PC-3 (cell line): Measurements from ENCODE around the gene LINGO1. TPM values are rescaled to one million over a fixed set of nuclear protein-coding genes. Genes with fewer than 3 reads are reported as not detected.

ENCODE experiments used
- ATAC-seq: fragments of 200-7000 bp; cut with Tn5 transposase; 2 replicates; pipeline ENCODE4 v1.9.1; 2020; ENCODE audit warnings: mild to moderate bottlenecking, moderate library complexity
- BruUV-seq: library from RNA; stranded (reverse); fragments of 400-500 nt; replicated peaks from 2 replicates; lab custom pipeline; 2021; lab: Mats Ljungman, UMichigan
- CTCF ChIA-PET: fragments of 300-600 bp; sonication (Branson Sonifier 250); formaldehyde crosslinking; loops from one replicate; lab custom pipeline; 2022; ENCODE audit warnings: antibody characterized with exemption; lab: Charles Lee
- POLR2A ChIA-PET: fragments of 300-600 bp; sonication (Branson Sonifier 250); formaldehyde crosslinking; loops from one replicate; lab custom pipeline; 2022; ENCODE audit warnings: antibody characterized with exemption; ENCODE audit not compliant: unreplicated experiment; lab: Charles Lee
- DNase-seq: peaks from one replicate; pipeline ENCODE4 v3.0.0-alpha.2; 2015
- H2AFZ ChIP-seq: fragments of 300-600 bp; sonication (generic); 2 replicates; pipeline ENCODE4 v1.6.0; 2016; ENCODE audit warnings: antibody characterized with exemption, low read length
- H3F3A ChIP-seq: fragments of 300-600 bp; sonication (generic); one replicate; pipeline ENCODE4 v1.6.0; 2017; ENCODE audit warnings: antibody characterized with exemption, low read length, control low read depth, mild to moderate bottlenecking; ENCODE audit not compliant: unreplicated experiment
- H3K27ac ChIP-seq: fragments of 300-600 bp; sonication (generic); 2 replicates; pipeline ENCODE4 v1.5.1; 2016; ENCODE audit warnings: mild to moderate bottlenecking, low read length
- H3K27me3 ChIP-seq: fragments of 300-600 bp; sonication (generic); 2 replicates; pipeline ENCODE4 v1.6.1; 2016; ENCODE audit warnings: low read length, mixed read lengths
- H3K36me3 ChIP-seq: fragments of 300-600 bp; sonication (generic); 2 replicates; pipeline ENCODE4 v1.6.1; 2016; ENCODE audit warnings: low read depth, mixed run types, low read length, mixed read lengths
- H3K4me1 ChIP-seq: fragments of 300-600 bp; sonication (generic); 2 replicates; pipeline ENCODE4 v1.5.1; 2016; ENCODE audit warnings: low read length; ENCODE audit not compliant: insufficient read depth
- H3K4me2 ChIP-seq: fragments of 300-600 bp; sonication (generic); 2 replicates; pipeline ENCODE4 v1.6.0; 2016; ENCODE audit warnings: low read length
- H3K4me3 ChIP-seq: fragments of 300-600 bp; sonication (generic); 2 replicates; pipeline ENCODE4 v1.5.1; 2016; ENCODE audit warnings: mild to moderate bottlenecking, low read length, mixed read lengths
- H3K79me2 ChIP-seq: fragments of 300-600 bp; sonication (generic); 2 replicates; pipeline ENCODE4 v1.6.1; 2017; ENCODE audit warnings: low read length, mixed read lengths
- H3K9ac ChIP-seq: fragments of 300-600 bp; sonication (generic); 2 replicates; pipeline ENCODE4 v1.6.0; 2016; ENCODE audit warnings: mild to moderate bottlenecking, low read length
- H3K9me2 ChIP-seq: fragments of 300-600 bp; sonication (generic); replicated peaks from 2 replicates; pipeline ENCODE4 v1.6.1; 2016; ENCODE audit warnings: mixed run types, low read length, mixed read lengths
- H3K9me3 ChIP-seq: fragments of 300-600 bp; sonication (generic); 2 replicates; pipeline ENCODE4 v1.6.1; 2016; ENCODE audit warnings: low read length, mixed read lengths
- H4K20me1 ChIP-seq: fragments of 300-600 bp; sonication (generic); 2 replicates; pipeline ENCODE4 v1.6.1; 2016; ENCODE audit warnings: low read length, mixed read lengths
- CTCF ChIP-seq: fragments of 300-600 bp; sonication (generic); conservative IDR thresholded peaks from 2 replicates; pipeline ENCODE4 v1.5.1; 2017; ENCODE audit warnings: antibody characterized with exemption, low read depth, mild to moderate bottlenecking, low read length
- EZH2 ChIP-seq: fragments of 300-600 bp; sonication (generic); IDR thresholded peaks from one replicate; pipeline ENCODE4 v1.6.1; 2017; ENCODE audit warnings: antibody characterized with exemption, mild to moderate bottlenecking, low read length; ENCODE audit not compliant: unreplicated experiment
- EZH2phosphoT487 ChIP-seq: fragments of 300-600 bp; sonication (generic); IDR thresholded peaks from 2 replicates; pipeline ENCODE4 v1.6.1; 2018; ENCODE audit warnings: mild to moderate bottlenecking, antibody characterized with exemption, low read length, borderline replicate concordance
- intact Hi-C: fragments of 100-400 bp; cut with micrococcal nuclease; formaldehyde crosslinking; loops from 2 replicates; pipeline ENCODE4 v1.9.0; 2023
- total RNA-seq: library from RNA; depleted of rRNA; stranded (reverse); fragments of >200 nt; gene quantifications from 2 replicates; pipeline ENCODE4 v1.2.3, GENCODE V29; 2014

Gene LINGO1
- total RNA-seq, 1 experiment from 2014 or later, result not detected

- Histone ChIP-seq H3K4me3 (no peak overlapping the region), H3K27me3 (no peaks in the 10 kb centered on the region), H3K9me2 (no peaks in the 10 kb centered on the region), H3K79me2 (no peaks in the 10 kb centered on the region), H3F3A (no peaks in the 10 kb centered on the region), H2AFZ (no peak overlapping the region), H4K20me1 (no peaks in the 10 kb centered on the region), H3K4me2 (no peak overlapping the region), H3K9me3 (no peaks in the 10 kb centered on the region), H3K27ac (no peak overlapping the region), H3K36me3 (no peaks in the 10 kb centered on the region), H3K4me1 (no peaks in the 10 kb centered on the region), H3K9ac (no peak overlapping the region)
- no TSS peak for BruUV-seq
- ChIA-PET POLR2A (no interaction called here), CTCF (no interaction called here)
- TF ChIP-seq CTCF (no peak), EZH2phosphoT487 (no peak), EZH2 (no peak)
- ATAC-seq (no peak), DNase-seq (no peak)
- intact Hi-C loops, result no loop called here
These were observed 35.6 kb downstream of the LINGO1 start for GRCh38 chr15:77596821-77597803.

DNA sequence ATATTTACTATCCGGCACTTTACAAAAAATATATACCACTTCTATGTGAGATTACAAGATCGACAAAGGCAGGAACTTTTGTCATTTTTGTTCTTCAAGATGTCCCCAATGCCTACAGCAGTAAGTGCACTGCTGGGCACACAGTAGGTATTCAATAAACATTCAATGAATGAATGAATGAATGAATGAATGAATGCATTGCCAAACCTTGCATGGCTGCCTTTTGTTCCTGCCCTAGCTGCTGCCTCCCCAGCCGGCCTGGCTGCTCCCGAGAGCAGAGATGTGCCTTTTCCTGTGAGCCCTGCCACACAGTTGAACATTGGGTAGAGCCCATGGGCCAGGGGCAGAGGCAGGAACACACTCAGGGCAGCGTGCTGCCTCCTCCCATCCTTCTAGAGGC is 37.5 kb downstream of the LINGO1 start:
- no peak overlapping the region for H3K9ac ChIP-seq
- H3K79me2 ChIP-seq, result no peaks in the 10 kb centered on the region
- no peaks in the 10 kb centered on the region for H3K9me3 ChIP-seq
- CTCF ChIA-PET, result no interaction called here
- TF ChIP-seq EZH2 (no peak), CTCF (no peak), EZH2phosphoT487 (no peak)
- H3F3A ChIP-seq, result no peaks in the 10 kb centered on the region
- H3K27ac ChIP-seq, result no peak overlapping the region
- no peak overlapping the region for H3K4me3 ChIP-seq
- H2AFZ ChIP-seq, result no peak overlapping the region
- no peaks in the 10 kb centered on the region for H3K27me3 ChIP-seq
- intact Hi-C loops, result no loop called here
- no TSS peak for BruUV-seq
- H3K9me2 ChIP-seq, result no peaks in the 10 kb centered on the region
- POLR2A ChIA-PET, result no interaction called here
- H4K20me1 ChIP-seq, result no peaks in the 10 kb centered on the region
- no peak for DNase-seq
- H3K4me1 ChIP-seq, result no peaks in the 10 kb centered on the region
- H3K4me2 ChIP-seq, result no peak overlapping the region
- ATAC-seq, result no peak
- no peaks in the 10 kb centered on the region for H3K36me3 ChIP-seq

DNA sequence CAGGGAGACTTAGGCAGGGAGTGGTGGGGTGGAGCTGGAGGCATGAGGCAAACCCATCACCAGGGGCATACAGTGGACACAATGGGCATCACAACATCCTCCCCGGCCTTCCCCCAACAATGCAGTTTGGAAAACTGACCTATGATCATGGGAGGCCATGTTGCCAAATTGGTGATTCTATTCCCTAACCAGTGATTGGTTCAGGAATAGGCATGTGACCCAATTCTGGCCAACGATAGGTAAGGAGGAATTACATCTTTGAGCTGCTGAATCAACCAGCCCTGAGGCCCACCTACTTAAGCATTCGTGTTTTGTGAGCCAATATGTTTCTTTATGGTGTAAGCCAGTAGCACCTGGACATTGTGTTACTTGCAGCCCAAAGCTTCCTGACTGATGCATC is 40.0 kb downstream of the LINGO1 start:
- H3K9me2 ChIP-seq, result no peaks in the 10 kb centered on the region
- CTCF ChIA-PET, result no interaction called here
- no peak overlapping the region for H3K4me3 ChIP-seq
- TF ChIP-seq CTCF (no peak), EZH2phosphoT487 (no peak), EZH2 (no peak)
- POLR2A ChIA-PET, result no interaction called here
- no peaks in the 10 kb centered on the region for H3K4me1 ChIP-seq
- H3K36me3 ChIP-seq, result no peaks in the 10 kb centered on the region
- no peak overlapping the region for H3K4me2 ChIP-seq
- BruUV-seq, result no TSS peak
- no peaks in the 10 kb centered on the region for H3K9me3 ChIP-seq
- ATAC-seq (no peak), DNase-seq (no peak)
- H2AFZ ChIP-seq, result no peak overlapping the region
- intact Hi-C loops, result no loop called here
- no peak overlapping the region for H3K27ac ChIP-seq
- no peaks in the 10 kb centered on the region for H3F3A ChIP-seq
- peaks cover 1% of the 10 kb centered on the region; the same call in 1 of the 2 replicates for H3K27me3 ChIP-seq
- no peaks in the 10 kb centered on the region for H4K20me1 ChIP-seq
- no peak overlapping the region for H3K9ac ChIP-seq
- H3K79me2 ChIP-seq, result no peaks in the 10 kb centered on the region
